ENCODE measurements around the gene ISM2. TPM values are rescaled to one million over a fixed set of nuclear protein-coding genes. Genes with fewer than 3 reads are reported as not detected.
A peak's percentile ranks its signal among the peaks of the same experiment; 100 is the strongest.

ISM2 gene
- total and polyA plus RNA-seq, 9 of the 15 experiments (the other 6 are each of a cell fraction or from before 2014, with no cell fraction given): 0.08 to 0.11 TPM; not detected in 7

DNA sequence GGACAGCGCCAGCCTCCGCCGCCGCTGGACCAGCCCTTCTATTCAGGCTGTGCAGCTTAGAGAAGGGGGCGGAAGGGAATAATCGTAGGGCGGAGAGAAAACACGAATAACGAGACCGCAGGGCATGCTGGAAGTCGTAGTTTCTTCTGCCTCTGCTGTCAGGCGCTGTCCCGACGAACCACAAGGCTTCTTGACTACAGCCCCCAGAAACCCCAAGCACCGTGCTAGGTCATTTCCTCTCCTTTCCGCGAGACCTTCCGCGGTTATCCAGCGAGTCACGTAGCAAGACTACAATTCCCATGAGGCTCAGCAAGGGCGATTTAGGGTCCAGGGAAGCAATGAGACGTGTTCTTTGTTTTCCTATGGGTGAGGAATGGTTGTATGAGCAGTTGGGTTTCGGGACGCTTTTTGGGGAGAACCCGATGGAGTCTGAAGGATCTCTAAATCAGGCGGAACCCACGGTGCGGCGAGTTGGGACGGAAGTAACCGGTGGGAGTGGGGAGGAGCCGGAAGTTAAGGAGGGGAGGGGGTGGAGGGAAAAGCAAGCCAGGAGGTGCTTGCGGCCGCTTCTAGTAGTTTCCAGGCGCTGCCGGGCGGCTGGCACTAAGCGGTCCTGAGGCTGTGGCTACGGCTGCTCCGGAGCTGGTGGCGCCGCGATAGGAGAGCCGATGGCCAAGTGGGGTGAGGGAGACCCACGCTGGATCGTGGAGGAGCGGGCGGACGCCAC lies 40.9 kb downstream of the ISM2 start, which contains the start of the genes AHSA1 and VIPAS39 (continued):
- TF ChIP-seq, protein P1, sequence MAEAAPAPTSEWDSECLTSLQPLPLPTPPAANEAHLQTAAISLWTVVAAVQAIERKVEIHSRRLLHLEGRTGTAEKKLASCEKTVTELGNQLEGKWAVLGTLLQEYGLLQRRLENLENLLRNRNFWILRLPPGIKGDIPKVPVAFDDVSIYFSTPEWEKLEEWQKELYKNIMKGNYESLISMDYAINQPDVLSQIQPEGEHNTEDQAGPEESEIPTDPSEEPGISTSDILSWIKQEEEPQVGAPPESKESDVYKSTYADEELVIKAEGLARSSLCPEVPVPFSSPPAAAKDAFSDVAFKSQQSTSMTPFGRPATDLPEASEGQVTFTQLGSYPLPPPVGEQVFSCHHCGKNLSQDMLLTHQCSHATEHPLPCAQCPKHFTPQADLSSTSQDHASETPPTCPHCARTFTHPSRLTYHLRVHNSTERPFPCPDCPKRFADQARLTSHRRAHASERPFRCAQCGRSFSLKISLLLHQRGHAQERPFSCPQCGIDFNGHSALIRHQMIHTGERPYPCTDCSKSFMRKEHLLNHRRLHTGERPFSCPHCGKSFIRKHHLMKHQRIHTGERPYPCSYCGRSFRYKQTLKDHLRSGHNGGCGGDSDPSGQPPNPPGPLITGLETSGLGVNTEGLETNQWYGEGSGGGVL (CRISPR knock-in tag; IDR thresholded peaks at IDR 0.05): no peak
- TF ChIP-seq HDAC2 (IDR thresholded peaks at IDR 0.05) (no peak), TEAD1 (CRISPR knock-in tag; IDR thresholded peaks at IDR 0.05) (peak in 1 of 2 experiments; percentile 8; a peak in 1 of 4 replicates), RBM17 (IDR thresholded peaks at IDR 0.05; ENCODE audit: borderline replicate concordance, low read depth, low read length) (no peak), NCOR1 (IDR thresholded peaks at IDR 0.05) (no peak), CBX5 (IDR thresholded peaks at IDR 0.05; ENCODE audit: borderline replicate concordance, low read depth) (no peak), ATF7 (IDR thresholded peaks at IDR 0.05) (peak; percentile 89), ZNF140 (CRISPR knock-in tag; IDR thresholded peaks at IDR 0.05) (no peak), PHF21A (IDR thresholded peaks at IDR 0.05; ENCODE audit: borderline replicate concordance, low read depth) (no peak), ZNF407 (IDR thresholded peaks at IDR 0.05; ENCODE audit: low read depth) (no peak), ZNF780A (CRISPR knock-in tag; IDR thresholded peaks at IDR 0.05) (no peak), HNRNPK (IDR thresholded peaks at IDR 0.05; ENCODE audit: low read depth, low read length, poor library complexity, severe bottlenecking) (no peak), IRF2 (CRISPR knock-in tag; IDR thresholded peaks at IDR 0.05) (no peak), CBFA2T2 (conservative IDR thresholded peaks at IDR 0.05) (no peak)
- TF ChIP-seq, protein P2, sequence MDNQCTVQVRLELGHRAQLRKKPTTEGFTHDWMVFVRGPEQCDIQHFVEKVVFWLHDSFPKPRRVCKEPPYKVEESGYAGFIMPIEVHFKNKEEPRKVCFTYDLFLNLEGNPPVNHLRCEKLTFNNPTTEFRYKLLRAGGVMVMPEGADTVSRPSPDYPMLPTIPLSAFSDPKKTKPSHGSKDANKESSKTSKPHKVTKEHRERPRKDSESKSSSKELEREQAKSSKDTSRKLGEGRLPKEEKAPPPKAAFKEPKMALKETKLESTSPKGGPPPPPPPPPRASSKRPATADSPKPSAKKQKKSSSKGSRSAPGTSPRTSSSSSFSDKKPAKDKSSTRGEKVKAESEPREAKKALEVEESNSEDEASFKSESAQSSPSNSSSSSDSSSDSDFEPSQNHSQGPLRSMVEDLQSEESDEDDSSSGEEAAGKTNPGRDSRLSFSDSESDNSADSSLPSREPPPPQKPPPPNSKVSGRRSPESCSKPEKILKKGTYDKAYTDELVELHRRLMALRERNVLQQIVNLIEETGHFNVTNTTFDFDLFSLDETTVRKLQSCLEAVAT (IDR thresholded peaks at IDR 0.05): no peak
- TF ChIP-seq, protein P3, sequence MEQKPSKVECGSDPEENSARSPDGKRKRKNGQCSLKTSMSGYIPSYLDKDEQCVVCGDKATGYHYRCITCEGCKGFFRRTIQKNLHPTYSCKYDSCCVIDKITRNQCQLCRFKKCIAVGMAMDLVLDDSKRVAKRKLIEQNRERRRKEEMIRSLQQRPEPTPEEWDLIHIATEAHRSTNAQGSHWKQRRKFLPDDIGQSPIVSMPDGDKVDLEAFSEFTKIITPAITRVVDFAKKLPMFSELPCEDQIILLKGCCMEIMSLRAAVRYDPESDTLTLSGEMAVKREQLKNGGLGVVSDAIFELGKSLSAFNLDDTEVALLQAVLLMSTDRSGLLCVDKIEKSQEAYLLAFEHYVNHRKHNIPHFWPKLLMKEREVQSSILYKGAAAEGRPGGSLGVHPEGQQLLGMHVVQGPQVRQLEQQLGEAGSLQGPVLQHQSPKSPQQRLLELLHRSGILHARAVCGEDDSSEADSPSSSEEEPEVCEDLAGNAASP (IDR thresholded peaks at IDR 0.05): no peak
